Stimulated activated CD8-positive, alpha-beta memory T cell treated with anti-CD3 and anti-CD28 coated beads, Interleukin-12 subunit alpha, Interleukin-12 subunit beta, amount 100 ng/mL, for 1 hour (primary cell): Measurements from ENCODE around the gene C16orf96.
"Not testable (repeated sequence)": the region's sequence is repeated elsewhere in the genome, so short reads cannot be mapped to it uniquely, and the experiment has no call there.

Experiments used
- DNase-seq: peaks from one replicate; pipeline ENCODE4 v3.0.0-alpha.2; 2020; ENCODE audit warnings: low read depth

C16orf96 gene

DNA sequence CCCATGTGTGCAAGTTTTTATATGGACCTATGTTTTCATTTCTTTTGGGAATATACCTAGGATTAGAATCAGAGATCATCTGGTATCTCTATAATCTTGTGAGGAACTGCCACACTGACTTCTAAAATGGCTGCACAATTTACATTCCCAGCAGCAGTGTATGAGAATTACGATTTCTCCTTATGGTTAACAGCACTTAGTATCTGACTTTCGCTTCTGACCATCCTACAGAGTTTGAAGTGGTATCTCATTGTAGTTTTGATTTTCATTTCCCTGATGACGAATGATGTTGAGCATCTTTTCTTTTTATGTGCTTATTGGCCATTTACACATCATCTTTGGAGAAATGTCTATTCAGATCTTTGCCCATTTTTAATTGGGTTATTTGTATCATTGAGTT lies 10.0 kb downstream of the C16orf96 start:
- DNase-seq: no peak

DNA sequence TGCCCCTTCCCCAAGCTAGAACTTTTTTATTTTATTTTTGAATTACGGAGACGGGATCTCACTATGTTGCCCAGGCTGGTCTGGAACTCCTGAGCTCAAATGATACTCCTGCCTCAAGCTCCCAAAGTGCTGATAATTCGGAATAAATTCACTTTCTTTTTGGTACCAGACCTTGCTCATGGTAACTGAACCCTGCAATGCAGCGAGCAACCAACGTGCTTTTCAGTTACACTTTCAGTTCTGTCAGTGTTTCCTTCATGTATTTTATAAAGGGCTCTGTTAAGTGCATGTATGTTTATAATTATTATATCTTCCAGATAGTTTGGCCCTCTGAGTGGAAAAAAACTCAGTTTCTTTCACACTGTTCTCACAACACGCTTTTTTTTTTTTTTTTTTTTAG lies 13.9 kb downstream of the C16orf96 start:
- DNase-seq: no peak

DNA sequence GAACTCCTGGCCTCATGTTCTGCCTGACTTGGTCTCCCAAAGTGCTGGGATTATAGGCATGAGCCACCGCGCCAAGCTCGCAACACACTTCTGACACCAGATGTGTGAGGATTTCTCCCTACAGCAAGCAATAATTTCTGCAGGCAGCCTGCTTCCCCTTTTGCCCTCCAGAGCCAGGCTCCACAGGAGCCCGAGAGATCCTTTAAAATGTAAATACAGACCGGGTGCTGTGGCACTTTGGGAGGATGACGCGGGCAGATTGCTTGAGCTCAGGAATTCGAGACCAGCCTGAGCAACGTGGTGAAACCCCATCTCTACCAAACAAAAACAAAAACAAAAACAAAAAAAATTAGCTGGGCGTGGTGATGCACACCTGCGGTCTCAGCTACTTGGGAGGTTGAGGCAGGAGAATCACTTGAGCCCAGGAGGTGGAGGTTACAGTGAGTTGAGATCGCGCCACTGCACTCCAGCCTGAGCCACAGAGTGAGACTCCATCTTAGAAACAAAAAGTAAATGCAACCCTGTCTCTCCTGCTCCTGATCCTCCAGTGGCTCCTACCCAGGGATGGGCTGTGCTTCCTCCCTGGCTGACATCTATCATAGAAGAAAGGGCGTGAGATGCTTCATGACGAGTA lies 14.7 kb downstream of the C16orf96 start:
- DNase-seq: no peak

DNA sequence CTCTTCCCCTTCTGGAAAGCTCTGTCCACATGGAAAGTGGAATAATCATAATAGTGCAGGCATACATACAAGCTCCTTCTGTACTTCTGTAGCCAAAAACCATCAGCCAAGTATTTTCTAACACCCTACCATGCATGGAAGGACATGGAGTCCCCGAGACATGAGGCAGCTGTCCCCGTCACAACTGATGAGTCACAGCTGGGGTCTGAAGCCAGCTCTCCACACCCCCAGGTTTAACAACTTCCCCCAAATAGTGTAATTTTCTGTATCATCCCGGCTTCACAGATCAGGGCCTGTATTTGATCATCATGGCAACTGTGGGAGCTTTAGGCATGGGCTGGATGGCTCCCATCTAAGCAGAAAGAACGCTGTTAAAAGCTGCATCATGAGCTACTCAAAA lies 16.6 kb downstream of the C16orf96 start:
- no peak for DNase-seq

DNA sequence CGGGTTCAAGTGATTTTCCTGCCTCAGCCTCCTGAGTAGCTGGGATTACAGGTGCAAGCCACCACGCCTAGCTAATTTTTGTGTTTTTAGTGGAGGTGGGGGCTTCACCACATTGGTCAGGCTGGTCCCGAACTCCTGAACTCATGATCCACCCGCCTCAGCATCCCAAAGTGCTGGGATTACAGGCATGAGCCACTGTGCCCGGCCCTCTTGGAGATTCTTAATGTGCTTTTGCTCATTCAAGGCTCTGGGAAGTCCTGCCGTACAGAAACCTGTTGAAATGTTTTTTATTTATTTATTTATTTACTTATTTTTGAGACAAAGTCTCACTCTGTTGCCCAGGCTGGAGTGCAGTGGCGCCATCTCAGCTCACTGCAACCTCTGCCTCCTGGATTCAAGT lies 17.8 kb downstream of the C16orf96 start:
- not testable (repeated sequence) for DNase-seq

DNA sequence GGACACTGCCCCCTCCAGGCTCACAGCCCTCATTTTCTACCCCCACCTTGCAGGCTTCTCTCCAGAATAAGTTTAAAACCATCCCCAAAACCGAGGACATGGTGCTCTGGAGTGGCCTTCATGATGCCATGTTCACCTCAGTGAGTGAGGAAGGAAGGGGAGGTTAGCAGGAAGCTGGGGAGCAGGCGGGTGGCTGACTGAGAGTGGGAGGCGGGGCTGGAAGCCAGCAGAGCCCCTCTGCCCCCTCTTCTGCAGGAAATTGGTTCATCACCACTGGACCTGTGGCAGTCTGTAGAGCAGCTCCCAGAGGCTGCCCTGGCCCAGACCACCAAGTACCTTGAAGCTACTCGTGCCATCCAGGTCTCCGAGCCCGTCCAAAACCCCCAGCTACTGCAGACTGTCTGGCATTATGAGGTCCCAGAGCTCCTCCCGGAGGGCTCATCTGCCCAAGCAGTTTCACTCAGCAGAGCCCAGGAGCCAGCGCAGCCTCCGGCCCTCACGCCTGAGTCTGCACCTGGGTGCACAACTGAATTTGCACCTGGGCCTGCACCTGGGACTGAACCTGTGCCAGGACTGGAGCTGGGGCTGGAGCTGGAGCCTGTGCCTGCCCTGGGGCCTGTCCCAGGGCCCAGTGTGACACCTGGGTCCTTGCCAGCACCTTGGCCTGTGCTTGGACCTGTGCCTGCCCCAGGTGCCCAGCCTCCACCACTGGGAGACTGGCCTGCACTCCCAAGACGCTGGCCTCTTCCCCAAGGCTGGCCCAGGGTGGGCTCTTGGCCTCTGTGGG lies 19.0 kb downstream of the C16orf96 start:
- no peak for DNase-seq

DNA sequence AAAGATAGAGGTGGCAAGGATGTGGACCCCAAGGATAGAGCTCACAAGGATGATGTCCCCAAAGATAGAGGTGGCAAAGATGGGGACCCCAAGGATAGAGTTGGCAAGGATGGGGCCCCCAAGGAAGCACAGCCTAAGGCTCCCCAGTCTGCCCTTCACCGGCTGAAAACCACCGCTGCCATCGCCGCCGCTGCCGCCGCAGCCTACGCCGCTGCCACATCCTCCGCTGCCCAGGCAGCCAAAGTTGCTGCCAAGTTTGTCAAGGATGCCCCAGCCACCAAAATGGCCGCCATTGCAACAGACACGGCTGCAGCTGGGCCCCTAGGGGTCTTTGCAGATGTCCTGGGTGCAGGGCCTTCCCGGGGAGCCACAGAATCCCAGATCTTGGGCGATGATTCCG lies 19.9 kb downstream of the C16orf96 start:
- no peak for DNase-seq

DNA sequence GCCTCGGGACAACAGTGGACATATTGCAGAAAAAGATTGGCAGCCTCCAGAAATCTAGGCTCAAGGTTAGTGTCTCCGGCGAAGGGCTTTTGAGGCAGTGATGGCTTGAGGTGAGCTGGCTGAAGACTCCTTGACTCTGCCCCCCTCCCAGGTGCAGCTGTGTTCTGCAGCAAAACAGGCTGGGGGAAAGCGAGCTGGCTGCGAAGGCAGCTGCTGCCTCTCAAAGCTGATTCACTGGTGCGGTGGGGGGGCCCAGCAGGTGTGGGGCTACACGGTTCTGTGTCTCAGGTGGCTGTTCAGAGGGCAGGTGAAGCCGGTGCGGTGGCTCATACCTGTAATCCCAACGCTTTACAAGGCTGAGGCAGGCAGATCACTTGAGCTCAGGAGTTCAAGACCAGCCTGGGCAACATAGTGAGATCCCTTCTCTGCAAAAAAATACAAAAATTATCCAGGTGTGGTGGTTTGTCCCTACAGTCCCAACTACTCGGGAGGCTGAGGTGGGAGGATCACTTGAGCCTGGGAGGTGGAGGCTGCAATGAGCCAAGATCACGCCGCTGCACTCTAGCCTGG lies 22.9 kb downstream of the C16orf96 start:
- DNase-seq: no peak

DNA sequence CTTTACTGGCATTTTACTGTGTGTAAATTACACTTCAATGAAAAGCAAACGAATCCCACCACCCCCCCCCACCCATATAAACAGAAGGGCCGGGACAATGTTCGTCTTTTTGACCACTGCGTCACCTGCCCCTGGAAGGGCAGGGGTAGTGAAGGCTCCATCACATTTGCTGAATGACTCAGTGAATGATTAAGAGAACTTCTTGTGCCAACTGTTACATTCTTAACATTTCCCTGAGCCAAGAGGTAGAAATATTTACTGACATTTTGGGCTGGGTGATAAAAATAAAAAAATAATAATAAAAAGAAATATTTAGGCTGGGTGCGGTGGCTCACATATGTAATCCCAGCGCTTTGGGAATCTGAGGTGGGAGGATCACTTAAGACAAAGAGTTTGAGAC lies 24.1 kb downstream of the C16orf96 start:
- DNase-seq: no peak

DNA sequence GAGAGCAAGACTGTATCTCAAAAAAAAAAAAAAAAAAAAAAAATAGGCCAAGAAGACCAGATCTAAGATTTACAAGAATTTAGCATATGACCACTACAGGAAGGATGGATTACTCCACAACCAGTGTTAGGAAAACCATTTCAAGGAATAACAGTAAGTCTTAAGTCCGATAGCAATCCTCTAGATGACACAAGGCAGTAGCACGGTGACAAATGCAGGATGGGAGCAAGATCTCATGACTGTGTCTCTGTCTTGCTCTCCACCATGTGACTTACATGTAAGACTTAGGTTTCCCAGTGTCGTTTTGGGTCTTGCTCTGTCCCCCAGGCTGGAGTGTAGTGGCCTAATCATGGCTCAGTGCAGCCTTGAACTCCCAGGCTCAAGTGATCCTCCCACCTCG lies 27.8 kb downstream of the C16orf96 start:
- DNase-seq: no peak

DNA sequence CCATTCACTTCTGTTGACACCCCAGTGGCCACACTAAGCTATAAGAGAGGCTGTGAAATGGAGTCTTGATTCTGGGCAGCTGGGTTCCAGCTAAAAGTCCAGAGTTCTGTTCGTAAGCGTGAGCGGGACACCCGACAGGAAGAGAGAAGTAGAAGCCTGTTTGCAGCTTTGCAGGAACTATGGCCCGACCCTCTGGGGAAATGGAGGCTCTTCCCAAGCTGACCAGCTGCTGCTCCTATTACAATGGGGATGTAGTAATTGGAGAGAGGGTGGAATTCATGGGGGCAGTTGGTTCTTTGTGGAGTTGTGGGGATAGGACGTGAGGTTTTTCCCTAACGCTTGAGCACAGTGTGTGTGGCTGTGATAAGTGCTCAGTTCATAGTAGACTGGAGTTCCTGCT lies 30.2 kb downstream of the C16orf96 start:
- no peak for DNase-seq

DNA sequence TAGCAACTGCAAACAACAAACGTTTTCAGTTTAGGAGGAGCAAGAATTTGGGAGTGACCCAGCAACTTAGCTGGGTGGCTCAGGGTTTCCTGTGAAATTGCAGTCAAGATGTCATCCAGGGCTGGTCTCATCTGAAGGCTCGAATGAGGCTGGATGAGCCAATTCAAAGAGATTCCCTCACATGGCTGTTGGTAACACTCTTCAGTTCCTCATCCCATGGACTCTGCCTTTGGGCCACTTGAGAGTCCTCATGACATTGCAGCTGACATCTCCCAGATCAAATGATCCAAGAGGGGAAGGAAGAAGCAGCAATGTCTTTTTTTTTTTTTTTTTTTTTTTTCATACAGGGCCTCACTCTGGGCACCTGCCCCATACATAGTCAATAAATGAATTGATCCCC lies 32.2 kb downstream of the C16orf96 start:
- DNase-seq: no peak

DNA sequence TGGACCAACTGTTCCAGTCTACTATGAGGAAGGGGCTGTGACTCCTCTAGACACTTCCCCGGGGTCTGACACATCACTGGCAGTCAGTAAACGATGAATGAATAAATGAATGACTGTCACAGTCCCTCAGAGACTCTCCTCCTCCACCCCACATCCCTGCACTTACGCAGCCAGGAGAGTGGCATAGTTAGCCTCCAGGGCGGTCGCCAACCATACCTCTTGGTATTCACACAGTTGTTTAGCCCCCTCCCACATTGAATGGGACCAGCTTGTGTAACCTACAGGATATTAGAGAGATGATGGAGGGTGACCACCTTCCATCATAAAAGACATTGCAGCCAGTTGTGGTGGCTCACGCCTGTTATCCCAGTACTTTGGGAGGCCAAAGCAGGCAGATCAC lies 32.8 kb downstream of the C16orf96 start:
- DNase-seq: no peak

DNA sequence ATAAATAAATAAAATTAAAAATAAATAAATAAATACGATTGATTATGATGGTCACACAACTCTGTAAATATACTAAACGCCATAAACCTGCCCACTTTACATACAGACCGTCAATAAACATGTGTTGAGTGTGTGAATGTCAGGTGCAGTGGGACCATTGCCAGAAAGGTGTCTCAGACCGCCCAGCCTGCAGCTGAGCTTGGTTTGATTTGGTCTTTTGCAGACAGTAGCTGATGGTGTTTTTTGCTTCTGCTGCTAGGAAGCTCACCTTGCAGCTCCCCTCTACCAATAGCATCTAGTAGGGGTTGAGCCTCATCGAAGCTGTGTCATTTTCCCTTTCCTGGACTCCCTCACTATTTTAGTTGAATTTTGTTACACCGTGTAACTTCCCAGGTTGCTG lies 35.1 kb downstream of the C16orf96 start:
- no peak for DNase-seq

DNA sequence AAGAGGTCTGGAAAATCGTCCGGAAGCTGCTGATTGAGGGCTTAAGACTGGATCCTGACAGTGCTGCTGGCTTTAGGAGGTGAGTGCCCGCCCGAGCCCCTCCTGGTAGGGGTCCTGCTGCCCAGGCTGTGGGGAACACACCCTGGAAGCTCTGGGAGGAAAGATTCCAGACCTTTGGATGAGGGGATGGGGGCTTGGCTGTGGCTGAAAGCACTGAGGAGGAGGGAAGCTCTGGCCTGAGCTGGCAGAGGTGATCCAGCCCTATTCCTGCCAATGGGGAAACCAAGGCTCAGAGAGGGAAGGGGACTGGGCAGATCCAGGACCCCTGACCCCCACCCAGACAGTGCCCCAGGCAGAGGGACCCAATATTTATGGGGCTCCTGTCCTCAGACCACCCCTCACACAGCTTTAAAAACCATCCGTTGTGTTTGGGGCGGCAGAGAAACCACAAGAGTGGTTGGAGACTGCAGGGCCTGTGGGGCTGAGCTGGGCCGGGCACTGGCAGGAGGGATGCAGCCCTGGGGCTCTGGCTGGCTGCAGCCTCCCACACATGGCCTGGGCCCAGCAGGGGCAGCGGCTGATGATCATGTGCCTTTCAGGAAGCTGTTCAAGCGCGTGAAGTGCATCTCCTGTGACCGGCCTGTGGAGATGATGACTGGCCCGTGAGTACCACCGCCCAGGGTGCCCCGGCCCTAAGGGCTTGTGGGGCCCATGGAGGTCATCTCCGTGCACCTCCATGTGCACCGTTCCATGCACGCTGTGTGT lies 35.7 kb downstream of the C16orf96 start:
- DNase-seq: no peak

DNA sequence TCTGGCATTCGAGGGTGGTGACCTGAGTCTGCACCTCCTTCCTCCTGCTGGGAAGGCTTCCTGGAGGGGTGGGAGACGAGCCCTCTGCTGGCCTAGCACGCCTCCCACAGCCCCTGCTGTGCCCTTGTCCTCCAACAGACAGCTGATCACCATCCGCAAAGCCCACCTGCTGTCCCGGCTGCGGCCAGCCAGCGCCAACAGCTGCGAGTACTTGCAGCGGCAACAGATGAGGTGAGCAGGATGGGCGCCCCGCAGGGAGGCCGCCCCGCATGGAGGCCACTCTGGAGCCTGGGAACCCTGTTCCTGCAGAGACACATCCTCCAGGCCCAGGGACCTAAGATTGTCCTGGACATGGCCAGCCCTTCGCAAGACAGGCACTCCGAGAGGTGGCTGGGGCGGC lies 36.9 kb downstream of the C16orf96 start:
- DNase-seq: no peak

DNA sequence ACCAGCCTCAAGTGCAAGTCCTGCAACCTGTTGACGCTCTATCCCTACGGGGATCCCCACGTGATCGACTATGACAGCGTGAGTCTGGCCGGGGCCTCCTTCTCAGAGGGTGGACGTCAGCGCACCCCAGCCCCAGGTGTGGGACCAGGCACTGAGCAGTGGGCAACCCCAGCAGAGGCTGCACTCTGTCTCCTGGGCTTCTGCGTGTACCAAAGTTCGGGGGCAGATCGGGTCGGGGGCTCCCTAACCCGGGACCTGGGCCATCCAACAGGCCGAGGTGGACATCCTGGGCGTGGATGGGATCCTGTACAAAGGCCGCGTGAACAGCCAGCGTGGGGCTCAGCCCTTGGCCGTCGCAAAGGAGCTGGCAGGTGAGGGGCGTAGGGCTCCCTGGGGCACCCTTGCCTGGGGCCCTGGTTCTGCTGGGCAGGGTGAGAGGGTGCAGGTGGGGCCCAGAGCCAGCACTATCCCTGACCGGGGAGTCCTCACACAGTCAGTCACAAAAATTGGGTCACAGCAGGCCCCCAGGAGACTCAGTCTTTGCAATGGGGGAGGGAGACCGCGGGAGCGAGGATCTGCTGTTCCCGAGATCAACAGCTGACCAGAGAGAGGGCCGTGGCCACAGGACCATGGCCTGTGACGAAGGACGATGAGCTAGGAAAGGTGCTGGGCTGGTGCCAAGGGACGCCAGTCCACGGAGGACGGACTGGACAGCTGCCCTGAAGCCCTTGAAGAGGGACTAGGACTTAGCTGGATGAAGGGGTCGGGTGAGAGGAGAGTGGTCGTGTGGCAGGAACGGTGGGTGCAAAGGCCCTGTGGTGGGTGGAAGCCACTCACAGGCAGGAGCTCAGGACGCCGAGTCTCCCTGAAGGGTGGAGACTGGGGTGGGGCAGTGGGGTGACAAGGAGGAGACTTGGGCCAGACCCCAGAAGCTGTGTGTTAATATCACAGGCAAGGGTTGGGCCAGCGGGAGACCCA lies 38.6 kb downstream of the C16orf96 start:
- no peak for DNase-seq

DNA sequence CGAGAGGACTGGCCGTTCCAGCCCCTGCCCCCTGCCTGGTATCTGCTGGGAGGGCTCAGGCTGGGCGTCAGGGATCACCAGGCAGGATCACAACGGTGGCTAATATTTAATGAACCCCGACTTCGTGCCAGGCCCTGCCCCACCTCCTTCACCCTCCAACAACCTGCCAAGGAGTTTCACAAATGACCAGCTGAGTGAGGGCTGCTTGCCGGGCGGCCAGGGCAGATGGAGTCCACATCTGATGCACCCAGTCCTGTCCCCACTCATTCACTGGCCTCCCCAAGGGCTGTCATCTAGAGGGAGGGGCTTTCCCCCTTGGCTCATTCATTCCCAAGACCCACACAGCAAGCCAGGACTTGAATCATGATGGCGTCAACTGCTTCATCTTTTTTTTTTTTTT lies 41.0 kb downstream of the C16orf96 start:
- no peak for DNase-seq

DNA sequence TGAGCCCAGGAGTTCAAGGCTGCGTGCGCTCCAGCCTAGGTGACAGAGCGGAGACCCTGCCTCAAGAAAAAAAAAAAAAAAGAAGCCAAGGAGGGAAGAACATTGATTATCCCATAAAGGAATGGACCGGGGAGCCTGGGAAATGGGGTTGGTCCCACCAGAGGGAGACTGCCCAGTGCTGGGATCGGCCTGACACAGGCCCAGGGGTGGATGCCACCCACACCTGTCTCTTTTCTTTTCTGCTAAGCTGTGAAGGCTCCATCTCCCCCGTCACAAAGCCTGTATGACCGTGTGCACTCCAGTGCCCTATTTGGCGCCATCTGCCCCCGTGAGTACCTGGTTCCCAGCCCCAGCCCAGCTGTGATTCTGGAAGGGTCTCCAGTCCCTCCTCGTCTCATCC lies 42.9 kb downstream of the C16orf96 start:
- no peak for DNase-seq

DNA sequence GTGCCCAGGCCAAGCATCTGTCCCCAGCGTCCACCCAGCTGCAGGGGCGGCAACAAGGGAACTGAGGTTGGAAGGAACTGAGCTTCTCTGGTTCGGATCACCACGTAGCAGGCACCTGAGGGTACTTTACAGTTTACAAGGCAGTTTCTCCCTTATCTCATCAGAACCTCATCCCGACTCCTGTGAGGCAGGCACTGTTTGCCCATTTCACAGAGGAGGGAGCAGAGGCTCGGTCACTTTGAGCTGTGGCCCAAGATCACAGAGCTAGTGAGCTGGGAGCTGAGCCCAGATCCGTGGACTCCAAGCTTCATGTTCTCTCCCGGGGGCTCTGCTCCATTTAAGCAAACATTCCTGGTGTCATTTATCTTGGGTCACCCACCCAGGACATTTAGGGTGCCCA lies 43.4 kb downstream of the C16orf96 start:
- no peak for DNase-seq

DNA sequence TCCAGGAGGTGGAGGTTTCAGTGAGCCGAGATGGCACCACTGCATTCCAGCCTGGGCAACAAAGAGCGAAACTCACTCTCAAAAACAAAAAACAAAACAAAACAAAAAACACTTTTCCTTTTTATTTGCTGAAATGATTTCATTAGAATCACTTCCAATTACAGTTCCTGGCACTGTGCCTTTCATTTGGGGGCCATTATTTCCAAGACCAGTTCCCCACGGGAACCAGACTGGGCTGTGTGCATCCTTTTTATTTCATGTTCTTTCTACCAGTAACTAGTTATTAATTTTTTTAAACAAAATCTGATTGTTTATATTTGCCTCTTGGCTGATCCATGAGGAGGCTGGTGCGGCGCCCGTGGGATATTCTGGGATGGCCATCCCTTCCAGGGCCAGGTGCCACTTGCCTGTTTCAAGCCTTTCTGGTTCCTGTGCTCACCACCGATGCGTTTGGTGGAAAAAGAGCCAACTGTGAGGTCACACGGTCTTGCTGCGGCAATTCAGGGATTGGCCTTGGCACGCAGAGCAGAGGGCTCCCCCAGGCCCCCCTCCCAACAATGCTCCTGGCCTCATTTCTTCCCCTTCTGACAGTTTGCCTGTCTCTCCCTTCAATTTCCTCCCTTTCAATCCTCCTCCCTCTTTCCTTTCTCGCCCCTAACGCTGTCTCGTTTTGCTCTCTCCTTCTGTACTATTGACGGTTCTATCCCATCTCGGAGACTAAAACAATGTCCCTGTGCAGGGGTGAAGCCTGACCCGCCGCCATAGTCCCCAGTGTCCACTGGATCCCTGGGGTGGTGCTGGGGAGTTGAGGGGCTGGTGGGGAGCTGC lies 45.1 kb downstream of the C16orf96 start:
- DNase-seq: no peak
